H1 (cell line): Measurements from ENCODE around the gene EYA2. TPM values are rescaled to one million over a fixed set of nuclear protein-coding genes. Genes with fewer than 3 reads are reported as not detected.

ENCODE experiments used
- SUZ12 ChIP-seq: fragments of 200-600 bp; sonication (generic); IDR thresholded peaks from 2 replicates; pipeline ENCODE4 v1.6.1; 2012; ENCODE audit warnings: mild to moderate bottlenecking, inconsistent platforms, low read length, moderate library complexity, mixed read lengths
- polyA plus RNA-seq, 7 experiments: library from polyadenylated mRNA; depleted of rRNA in 3 of 7; stranded (reverse) in 5 of 7; unstranded in 2 of 7; fragments of >200 nt in 5 of 7; fragments of 200-250 nt in 2 of 7; gene quantifications; 1 replicate in 5 of 7; 2 replicates in 1 of 7; 4 replicates in 1 of 7; pipeline versions ENCODE4 v1.2.1 to v1.2.3, GENCODE V29; 2011 to 2013; ENCODE audit warnings: missing spikeins in 2 of 7, mixed read lengths in 2 of 7
- total RNA-seq: library from RNA; stranded (reverse); fragmentation: NEBNext Ultra II Directional; extraction: Animal tissue kit (Norgen Biotek cat#: 25700); gene quantifications from 2 replicates; pipeline ENCODE4 v1.2.1, GENCODE V29; 2021

Gene EYA2
- total and polyA plus RNA-seq, 2 of the 8 experiments (the other 6 are each of a cell fraction or from before 2014, with no cell fraction given): 1.6 to 1.7 TPM

- no peak for TF ChIP-seq SUZ12
Measured at GRCh38 chr20:47004179-47004578, 109.5 kb downstream of the EYA2 start (continued).
